SK-N-SH (cell line): ENCODE measurements around the gene SAP30L. TPM values are rescaled to one million over a fixed set of nuclear protein-coding genes. Genes with fewer than 3 reads are reported as not detected.
A peak's percentile ranks its signal among the peaks of the same experiment; 100 is the strongest.

Experiments used
- CTCF ChIA-PET: fragments of 300-600, 350-600 bp; formaldehyde crosslinking; extraction: SDS; loops from one replicate; lab custom pipeline; 2021; lab: Yijun Ruan, JAX
- POLR2A ChIA-PET: fragments of 350-600 bp; sonication (Branson Sonifier 250); formaldehyde crosslinking; extraction: SDS; loops from one replicate; lab custom pipeline; 2020; ENCODE audit warnings: antibody characterized with exemption, inconsistent platforms; lab: Yijun Ruan, JAX
- DNase-seq: peaks from one replicate; pipeline ENCODE4 v3.0.0; 2012
- H2AFZ ChIP-seq: fragments of 200-600 bp; sonication (generic); 2 replicates; pipeline ENCODE4 v1.8.1; 2016; ENCODE audit warnings: antibody characterized with exemption, mild to moderate bottlenecking, low read depth
- H3F3A ChIP-seq: fragments of 200-600 bp; sonication (generic); replicated peaks from 2 replicates; pipeline ENCODE3; 2016; ENCODE audit warnings: antibody characterized with exemption, mild to moderate bottlenecking; ENCODE audit not compliant: insufficient read depth
- H3K27ac ChIP-seq, 2 experiments: fragments of 200-500 bp in 1 of 2; fragments of 200-600 bp in 1 of 2; sonication (Bioruptor generic) in 1 of 2; sonication (generic), shearing (Covaris generic) in 1 of 2; 2 replicates each; pipeline versions ENCODE4 v1.5.1 to v1.6.1; 2014 to 2016; ENCODE audit warnings: low read depth in 2 of 2, inconsistent platforms in 1 of 2, low read length in 1 of 2, mild to moderate bottlenecking in 1 of 2, mixed read lengths in 1 of 2
- H3K27me3 ChIP-seq: fragments of 200-600 bp; sonication (generic), shearing (Covaris generic); 2 replicates; pipeline ENCODE4 v1.6.1; 2016; ENCODE audit warnings: mixed run types; ENCODE audit not compliant: insufficient read depth
- H3K36me3 ChIP-seq, 2 experiments: fragments of 200-500 bp in 1 of 2; fragments of 200-600 bp in 1 of 2; sonication (Bioruptor generic) in 1 of 2; sonication (generic) in 1 of 2; replicated peaks in 1 of 2; 2 replicates each; pipeline versions ENCODE3 to v1.5.1; 2014 to 2016; ENCODE audit warnings: low read length in 1 of 2, mild to moderate bottlenecking in 1 of 2; ENCODE audit not compliant: insufficient read depth in 2 of 2, control insufficient read depth in 1 of 2
- H3K4me1 ChIP-seq, 2 experiments: fragments of 200-500 bp in 1 of 2; fragments of 200-600 bp in 1 of 2; sonication (Bioruptor generic) in 1 of 2; sonication (generic), shearing (Covaris generic) in 1 of 2; 2 replicates each; pipeline versions ENCODE4 v1.5.1 to v1.6.1; 2014 to 2016; ENCODE audit warnings: low read depth in 1 of 2, low read length in 1 of 2, mixed run types in 1 of 2; ENCODE audit not compliant: insufficient read depth in 2 of 2, control insufficient read depth in 1 of 2
- H3K4me2 ChIP-seq: fragments of 200-600 bp; sonication (generic), shearing (Covaris generic); 2 replicates; pipeline ENCODE4 v1.6.1; 2017; ENCODE audit warnings: mixed run types
- H3K4me3 ChIP-seq, 2 experiments: fragments of 200-500 bp in 1 of 2; fragments of 200-600 bp in 1 of 2; sonication (Bioruptor generic) in 1 of 2; sonication (generic), shearing (Covaris generic) in 1 of 2; 2 replicates each; pipeline versions ENCODE4 v1.5.1 to v1.8.1; 2014 to 2016; ENCODE audit warnings: low read depth in 2 of 2, inconsistent platforms in 1 of 2, low read length in 1 of 2, mild to moderate bottlenecking in 1 of 2, mixed read lengths in 1 of 2, moderate library complexity in 1 of 2
- H3K79me2 ChIP-seq: fragments of 200-600 bp; sonication (generic); 2 replicates; pipeline ENCODE4 v1.8.1; 2017; ENCODE audit warnings: mild to moderate bottlenecking; ENCODE audit not compliant: insufficient read depth
- H3K9ac ChIP-seq: fragments of 200-600 bp; sonication (generic); 2 replicates; pipeline ENCODE4 v1.6.1; 2017; ENCODE audit warnings: mixed run types
- H3K9me2 ChIP-seq: fragments of 200-600 bp; sonication (generic); 2 replicates; pipeline ENCODE4 v1.6.1; 2017; ENCODE audit warnings: mixed run types
- H3K9me3 ChIP-seq: fragments of 200-600 bp; sonication (generic); 2 replicates; pipeline ENCODE4 v1.6.1; 2017; ENCODE audit warnings: mixed run types, mild to moderate bottlenecking, moderate library complexity
- H4K20me1 ChIP-seq: fragments of 200-600 bp; sonication (generic); 2 replicates; pipeline ENCODE4 v1.6.1; 2017; ENCODE audit warnings: mild to moderate bottlenecking, mixed run types; ENCODE audit not compliant: insufficient read depth
- CHD2 ChIP-seq: fragments of 150-350 bp; IDR thresholded peaks from 2 replicates; pipeline ENCODE4 v1.6.1; 2018; ENCODE audit warnings: low read length; ENCODE audit not compliant: partially characterized antibody
- ELF1 ChIP-seq: IDR thresholded peaks from 2 replicates; pipeline ENCODE4 v1.4.0; 2012
- EP300 ChIP-seq, 2 experiments: IDR thresholded peaks; 2 replicates each; pipeline versions ENCODE4 v1.4.0 to v1.6.1; 2012; ENCODE audit warnings: borderline replicate concordance in 1 of 2, low read depth in 1 of 2, low read length in 1 of 2
- EZH2phosphoT487 ChIP-seq: fragments of 200-600 bp; sonication (generic); IDR thresholded peaks from 2 replicates; pipeline ENCODE4 v1.6.1; 2017; ENCODE audit warnings: low read depth, mixed run types, mild to moderate bottlenecking, antibody characterized with exemption, moderate library complexity, borderline replicate concordance
- MEF2A ChIP-seq: IDR thresholded peaks from 2 replicates; pipeline ENCODE4 v1.4.0; 2012; ENCODE audit warnings: low read depth, borderline replicate concordance
- MXI1 ChIP-seq: IDR thresholded peaks from 2 replicates; pipeline ENCODE4 v1.6.1; 2012; ENCODE audit warnings: mild to moderate bottlenecking, low read depth, low read length, improper control_type of control experiment
- RAD21 ChIP-seq: IDR thresholded peaks from 2 replicates; pipeline ENCODE4 v1.6.1; 2012; ENCODE audit warnings: mild to moderate bottlenecking, low read length
- RCOR1 ChIP-seq: fragments of 150-350 bp; IDR thresholded peaks from 2 replicates; pipeline ENCODE4 v1.6.1; 2017; ENCODE audit warnings: antibody characterized with exemption, low read length
- SIN3A ChIP-seq: IDR thresholded peaks from 2 replicates; pipeline ENCODE4 v1.6.1; 2012; ENCODE audit warnings: low read depth, mild to moderate bottlenecking, low read length, moderate library complexity, borderline replicate concordance
- SMC3 ChIP-seq: IDR thresholded peaks from 2 replicates; pipeline ENCODE4 v1.6.1; 2012; ENCODE audit warnings: low read depth, low read length, improper control_type of control experiment
- TAF1 ChIP-seq: IDR thresholded peaks from 2 replicates; pipeline ENCODE4 v1.6.1; 2012; ENCODE audit warnings: low read depth, mild to moderate bottlenecking, low read length, moderate library complexity, borderline replicate concordance
- YY1 ChIP-seq: IDR thresholded peaks from 2 replicates; pipeline ENCODE4 v1.4.0; 2012; ENCODE audit warnings: low read depth, mild to moderate bottlenecking
- WGBS: methylation state at CpG from one replicate; pipeline ENCODE4 v1.1.6; 2017; ENCODE audit warnings: low lambda C conversion rate; 5-methylcytosine and 5-hydroxymethylcytosine counted together
- polyA plus RNA-seq, 3 experiments: library from polyadenylated mRNA; depleted of rRNA; stranded (reverse); fragments of >200 nt; gene quantifications; 2 replicates each; pipeline ENCODE4 v1.2.3, GENCODE V29; 2012
- TF ChIP-seq, protein P1 (sequence below): IDR thresholded peaks from 2 replicates; pipeline ENCODE4 v1.4.0; 2012; ENCODE audit warnings: low read depth, borderline replicate concordance

SAP30L gene
- polyA plus RNA-seq, 1 of the 3 experiments (the other 2 are of a cell fraction) = 26.6 TPM

- TF ChIP-seq SIN3A (no peak), EP300 (IDR thresholded peaks at IDR 0.05; ENCODE audit: borderline replicate concordance in 1 of 2, low read depth in 1 of 2, low read length in 1 of 2) (no peak; a peak in 1 of 4 replicates), MEF2A (no peak)
Observed at GRCh38 chr5:154467655-154468354, 22.0 kb downstream of the SAP30L start (continued).

- H3K4me2 ChIP-seq = no peak overlapping the region
- no peaks in the 10 kb centered on the region for H4K20me1 ChIP-seq
- TF ChIP-seq EZH2phosphoT487 (no peak), EP300 (IDR thresholded peaks at IDR 0.05; ENCODE audit: borderline replicate concordance in 1 of 2, low read depth in 1 of 2, low read length in 1 of 2) (no peak), MXI1 (no peak), YY1 (no peak), SIN3A (no peak), TAF1 (no peak), RCOR1 (no peak), CHD2 (no peak), ELF1 (no peak), SMC3 (no peak), RAD21 (no peak)
- TF ChIP-seq, protein P1, sequence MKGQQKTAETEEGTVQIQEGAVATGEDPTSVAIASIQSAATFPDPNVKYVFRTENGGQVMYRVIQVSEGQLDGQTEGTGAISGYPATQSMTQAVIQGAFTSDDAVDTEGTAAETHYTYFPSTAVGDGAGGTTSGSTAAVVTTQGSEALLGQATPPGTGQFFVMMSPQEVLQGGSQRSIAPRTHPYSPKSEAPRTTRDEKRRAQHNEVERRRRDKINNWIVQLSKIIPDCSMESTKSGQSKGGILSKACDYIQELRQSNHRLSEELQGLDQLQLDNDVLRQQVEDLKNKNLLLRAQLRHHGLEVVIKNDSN = no peak
- DNase-seq = no peak
- H3K79me2 ChIP-seq = no peaks in the 10 kb centered on the region
- peak overlapping the region in 1 of 2 experiments; percentile 96; a peak in 2 of 4 replicates for H3K27ac ChIP-seq
- no peaks in the 10 kb centered on the region for H3K9me2 ChIP-seq
- WGBS = 88% methylated on average over 2 of the region's 2 CpGs
- peaks cover 16% of the 10 kb centered on the region for H3K27me3 ChIP-seq
- peaks cover 3% of the 10 kb centered on the region for H3F3A ChIP-seq
- no peaks in the 10 kb centered on the region for H3K9me3 ChIP-seq
- no peak overlapping the region for H3K4me3 ChIP-seq
- CTCF ChIA-PET = interaction anchor here (0.8 to 14.6 kb wide), 7 partner anchors 8 to 162 kb away, joined by 3 to 295 read pairs (median 4); no protein-coding TSS in a partner anchor
- H3K4me1 ChIP-seq = peaks cover 0 to 49% of the 10 kb centered on the region in 2 experiments; a peak in 2 of 4 replicates
- H3K36me3 ChIP-seq = peaks cover 0 to 4% of the 10 kb centered on the region in 2 experiments
- H3K9ac ChIP-seq = no peak overlapping the region
- H2AFZ ChIP-seq = no peak overlapping the region
- POLR2A ChIA-PET = interaction anchor here (0.9 to 2.2 kb wide), 3 partner anchors 16 to 54 kb away, joined by 3 to 9 read pairs (median 3); no protein-coding TSS in a partner anchor
Observed at GRCh38 chr5:154470137-154470536, 24.3 kb downstream of the SAP30L start.
